Measurements from ENCODE around the gene PUSL1.

PUSL1 gene

DNA sequence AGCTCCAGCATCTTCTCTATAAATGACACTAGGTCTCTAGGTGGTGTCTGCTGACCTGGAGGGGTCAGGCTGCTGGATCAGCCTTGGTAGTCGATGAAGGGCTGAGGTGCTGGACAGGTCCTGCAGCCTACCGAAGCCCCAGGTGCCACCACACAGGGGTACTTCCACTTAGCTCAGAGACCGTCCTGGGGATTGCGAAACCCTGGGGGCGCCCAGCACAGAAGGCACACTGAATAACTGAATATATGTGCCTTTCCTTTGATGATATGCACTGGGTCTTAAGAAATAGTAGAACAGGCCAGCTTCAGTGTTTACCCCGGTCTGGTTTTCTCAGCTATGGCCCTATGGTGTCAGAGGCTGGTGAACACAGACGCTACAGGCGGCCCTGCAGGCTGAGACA is 45.6 kb upstream of the PUSL1 start:
- DNase-seq: no peak
- CTCF ChIA-PET: interaction anchor here (0.7 to 1.2 kb wide), 2 partner anchors 9 to 140 kb away, joined by 3 to 4 read pairs; no protein-coding TSS in a partner anchor
- Histone ChIP-seq H3K36me3 (ENCODE audit: control insufficient read depth in 4 of 4, insufficient read depth in 4 of 4, low read length in 3 of 4) (peaks cover 4 to 77% (median 52%) of the 10 kb centered on the region in 4 experiments), H3K27me3 (replicated peaks in 2 of 5; ENCODE audit: control insufficient read depth in 4 of 5, insufficient read depth in 5 of 5, low read length in 4 of 5) (no peaks in the 10 kb centered on the region), H3K9me3 (ENCODE audit: control extremely low read depth in 1 of 5, control insufficient read depth in 4 of 5, insufficient read depth in 2 of 5, low read depth in 1 of 5, low read length in 4 of 5) (no peaks in the 10 kb centered on the region), H3K4me3 (ENCODE audit: control insufficient read depth in 1 of 7, extremely low read depth in 1 of 7, insufficient read depth in 4 of 7, low read depth in 2 of 7, low read length in 6 of 7) (no peak overlapping the region), H3K4me1 (ENCODE audit: control extremely low read depth in 1 of 4, control insufficient read depth in 4 of 4, insufficient read depth in 4 of 4, low read length in 3 of 4) (peaks cover 0 to 6% (median 4%) of the 10 kb centered on the region in 4 experiments), H3K27ac (ENCODE audit: insufficient read depth in 1 of 2, low read depth in 1 of 2, low read length in 2 of 2, poor library complexity in 1 of 2, severe bottlenecking in 2 of 2) (no peak overlapping the region)
- POLR2A ChIA-PET: no interaction called here
- 97% methylated on average over 8 of the region's 8 CpGs for WGBS (ENCODE audit: insufficient coverage)

DNA sequence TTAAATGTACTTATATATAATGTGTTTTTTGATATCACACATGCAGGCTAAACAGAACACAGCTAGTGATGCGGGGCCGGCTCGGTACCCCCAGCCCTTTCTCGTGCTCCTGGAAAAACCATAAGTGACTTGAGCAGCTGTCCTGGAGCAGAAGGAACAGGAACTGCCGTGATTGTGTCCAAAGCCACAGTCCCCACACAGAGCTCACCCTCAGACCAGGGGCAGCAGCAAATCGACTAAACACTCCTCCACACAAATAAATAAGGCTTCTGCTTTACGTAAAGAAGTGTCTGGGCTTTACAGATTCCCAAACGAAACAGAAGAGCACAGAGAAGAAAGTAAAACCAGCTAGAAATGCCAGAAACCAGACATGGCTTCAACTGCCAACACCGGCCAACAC is 44.4 kb upstream of the PUSL1 start:
- no peak for DNase-seq
- peaks cover 0 to 6% (median 4%) of the 10 kb centered on the region in 4 experiments for H3K4me1 ChIP-seq (ENCODE audit: control extremely low read depth in 1 of 4, control insufficient read depth in 4 of 4, insufficient read depth in 4 of 4, low read length in 3 of 4)
- 93% methylated on average over 9 of the region's 9 CpGs for WGBS (ENCODE audit: insufficient coverage)
- POLR2A ChIA-PET: interaction anchor here (0.9 kb wide), 1 partner anchor 9 kb away, joined by 8 read pairs; the partner anchor contains the start of gene UBE2J2
- no peaks in the 10 kb centered on the region for H3K9me3 ChIP-seq (ENCODE audit: control extremely low read depth in 1 of 5, control insufficient read depth in 4 of 5, insufficient read depth in 2 of 5, low read depth in 1 of 5, low read length in 4 of 5)
- H3K4me3 ChIP-seq (ENCODE audit: control insufficient read depth in 1 of 7, extremely low read depth in 1 of 7, insufficient read depth in 4 of 7, low read depth in 2 of 7, low read length in 6 of 7): no peak overlapping the region
- H3K27ac ChIP-seq (ENCODE audit: insufficient read depth in 1 of 2, low read depth in 1 of 2, low read length in 2 of 2, poor library complexity in 1 of 2, severe bottlenecking in 2 of 2): no peak overlapping the region
- CTCF ChIA-PET: interaction anchor here (0.9 to 2.4 kb wide), 2 partner anchors 28 to 142 kb away, joined by 3 to 7 read pairs; no protein-coding TSS in a partner anchor
- no peaks in the 10 kb centered on the region for H3K27me3 ChIP-seq (replicated peaks in 2 of 5; ENCODE audit: control insufficient read depth in 4 of 5, insufficient read depth in 5 of 5, low read length in 4 of 5)
- H3K36me3 ChIP-seq (ENCODE audit: control insufficient read depth in 4 of 4, insufficient read depth in 4 of 4, low read length in 3 of 4): peaks cover 4 to 81% (median 54%) of the 10 kb centered on the region in 4 experiments

DNA sequence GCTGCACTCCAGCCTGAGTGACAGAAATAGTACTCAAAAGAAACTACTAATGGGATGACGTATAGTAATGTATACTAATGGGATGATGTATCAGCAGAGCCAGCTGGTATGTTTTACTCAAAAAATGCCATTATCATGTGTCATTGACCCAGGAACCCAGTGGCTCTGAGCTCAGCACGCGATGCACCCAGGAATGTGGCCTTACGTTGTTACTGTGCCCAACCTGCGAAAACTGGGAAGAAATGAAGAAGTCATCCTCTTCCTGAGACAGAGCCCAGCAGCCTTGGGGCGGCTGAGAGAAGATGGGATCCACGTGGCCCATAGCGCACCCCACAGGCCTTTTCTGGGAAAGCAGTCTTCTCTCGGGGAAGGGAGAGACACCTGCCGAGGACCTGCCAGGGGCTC is 43.5 kb upstream of the PUSL1 start:
- DNase-seq: peak in 1 of 3 donors; percentile 24
- peaks cover 0 to 6% (median 4%) of the 10 kb centered on the region in 4 experiments for H3K4me1 ChIP-seq (ENCODE audit: control extremely low read depth in 1 of 4, control insufficient read depth in 4 of 4, insufficient read depth in 4 of 4, low read length in 3 of 4)
- no peaks in the 10 kb centered on the region for H3K9me3 ChIP-seq (ENCODE audit: control extremely low read depth in 1 of 5, control insufficient read depth in 4 of 5, insufficient read depth in 2 of 5, low read depth in 1 of 5, low read length in 4 of 5)
- no peak overlapping the region for H3K27ac ChIP-seq (ENCODE audit: insufficient read depth in 1 of 2, low read depth in 1 of 2, low read length in 2 of 2, poor library complexity in 1 of 2, severe bottlenecking in 2 of 2)
- H3K36me3 ChIP-seq (ENCODE audit: control insufficient read depth in 4 of 4, insufficient read depth in 4 of 4, low read length in 3 of 4): peaks cover 4 to 77% (median 49%) of the 10 kb centered on the region in 4 experiments
- H3K4me3 ChIP-seq (ENCODE audit: control insufficient read depth in 1 of 7, extremely low read depth in 1 of 7, insufficient read depth in 4 of 7, low read depth in 2 of 7, low read length in 6 of 7): no peak overlapping the region
- 98% methylated on average over 10 of the region's 10 CpGs for WGBS (ENCODE audit: insufficient coverage)
- CTCF ChIA-PET: interaction anchor here (0.6 to 2.4 kb wide), 3 partner anchors 27 to 148 kb away, joined by 3 to 7 read pairs (median 3); no protein-coding TSS in a partner anchor
- POLR2A ChIA-PET: no interaction called here
- H3K27me3 ChIP-seq (replicated peaks in 2 of 5; ENCODE audit: control insufficient read depth in 4 of 5, insufficient read depth in 5 of 5, low read length in 4 of 5): no peaks in the 10 kb centered on the region

DNA sequence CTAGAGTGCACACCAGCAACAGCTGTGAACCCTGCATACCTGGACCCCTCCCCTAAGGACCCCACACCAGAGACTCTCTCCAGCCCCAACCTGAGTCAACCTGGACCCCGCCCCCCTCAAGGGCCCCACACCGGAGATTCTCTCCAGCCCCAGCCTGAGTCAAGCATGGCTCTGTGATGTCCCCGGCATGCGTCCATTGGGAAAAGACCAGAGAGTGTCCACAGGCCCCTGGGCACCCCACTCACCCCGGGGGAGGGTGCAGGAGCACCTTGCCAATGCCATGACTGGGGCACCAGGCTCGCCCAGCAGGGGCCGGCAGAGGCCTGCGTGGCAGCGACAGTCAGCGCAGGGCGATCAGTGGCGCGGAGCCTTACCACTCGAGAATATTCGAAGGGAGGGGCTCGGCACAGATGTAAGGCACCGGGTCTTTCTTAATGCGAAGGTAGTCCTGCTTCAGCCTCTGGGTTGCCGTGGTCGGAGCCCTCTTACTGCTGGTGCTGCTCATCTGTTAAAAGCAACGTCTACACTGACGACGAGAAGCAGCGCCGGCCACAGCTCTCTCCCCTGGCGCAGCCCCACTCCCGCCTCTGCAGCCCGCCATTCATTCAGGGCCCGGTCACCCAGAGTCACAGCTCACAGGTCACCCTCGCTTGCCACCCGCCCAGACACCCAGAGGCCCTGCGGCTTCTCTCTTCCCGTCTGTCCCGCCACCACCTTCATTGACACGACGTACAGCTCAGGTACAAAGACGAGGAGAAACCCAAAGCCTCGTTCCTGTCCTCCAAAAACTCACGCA is 40.7 kb upstream of the PUSL1 start:
- WGBS (ENCODE audit: insufficient coverage): 97% methylated on average over 37 of the region's 39 CpGs

DNA sequence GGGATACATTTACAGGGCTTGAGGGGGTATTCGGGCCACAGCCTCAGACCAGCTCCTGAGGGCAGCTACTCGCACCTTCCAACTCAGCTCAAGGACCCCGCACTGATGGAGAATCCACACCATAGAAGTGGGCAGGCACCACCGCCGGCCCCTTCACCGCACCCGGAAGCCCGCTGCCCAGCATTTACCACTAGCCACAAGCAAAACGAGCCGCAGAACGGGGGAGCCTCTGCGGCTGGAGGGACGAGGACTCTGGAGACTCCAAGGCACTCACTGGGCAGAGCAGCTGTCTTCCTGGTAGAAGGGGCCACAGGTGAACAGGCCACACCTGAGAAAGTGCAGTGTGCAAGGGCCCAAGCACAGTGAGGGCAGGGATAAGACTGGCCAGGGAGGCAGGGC is 40.1 kb upstream of the PUSL1 start:
- ChIA-PET CTCF (interaction anchor here (1.2 kb wide), 1 partner anchor 147 kb away, joined by 3 read pairs; no protein-coding TSS in a partner anchor), POLR2A (no interaction called here)
- Histone ChIP-seq H3K36me3 (ENCODE audit: control insufficient read depth in 4 of 4, insufficient read depth in 4 of 4, low read length in 3 of 4) (peaks cover 9 to 63% (median 30%) of the 10 kb centered on the region in 4 experiments), H3K4me1 (ENCODE audit: control extremely low read depth in 1 of 4, control insufficient read depth in 4 of 4, insufficient read depth in 4 of 4, low read length in 3 of 4) (peaks cover 4 to 24% (median 17%) of the 10 kb centered on the region in 4 experiments), H3K27me3 (replicated peaks in 2 of 5; ENCODE audit: control insufficient read depth in 4 of 5, insufficient read depth in 5 of 5, low read length in 4 of 5) (no peaks in the 10 kb centered on the region), H3K27ac (ENCODE audit: insufficient read depth in 1 of 2, low read depth in 1 of 2, low read length in 2 of 2, poor library complexity in 1 of 2, severe bottlenecking in 2 of 2) (peak overlapping the region in 1 of 2 experiments; percentile 1), H3K9me3 (ENCODE audit: control extremely low read depth in 1 of 5, control insufficient read depth in 4 of 5, insufficient read depth in 2 of 5, low read depth in 1 of 5, low read length in 4 of 5) (no peaks in the 10 kb centered on the region), H3K4me3 (ENCODE audit: control insufficient read depth in 1 of 7, extremely low read depth in 1 of 7, insufficient read depth in 4 of 7, low read depth in 2 of 7, low read length in 6 of 7) (no peak overlapping the region)
- no peak for DNase-seq
- WGBS (ENCODE audit: insufficient coverage): 97% methylated on average over 13 of the region's 13 CpGs

More for the DNA sequence above, 40.7 kb upstream of the PUSL1 start:
- H3K4me3 ChIP-seq (ENCODE audit: control insufficient read depth in 1 of 7, extremely low read depth in 1 of 7, insufficient read depth in 4 of 7, low read depth in 2 of 7, low read length in 6 of 7): no peak overlapping the region
- H3K27ac ChIP-seq (ENCODE audit: insufficient read depth in 1 of 2, low read depth in 1 of 2, low read length in 2 of 2, poor library complexity in 1 of 2, severe bottlenecking in 2 of 2): no peak overlapping the region
- ChIA-PET CTCF (interaction anchor here (1.2 kb wide), 1 partner anchor 146 kb away, joined by 3 read pairs; no protein-coding TSS in a partner anchor), POLR2A (interaction anchor here (0.6 kb wide), 1 partner anchor 196 kb away, joined by 4 read pairs; no protein-coding TSS in a partner anchor)
- H3K36me3 ChIP-seq (ENCODE audit: control insufficient read depth in 4 of 4, insufficient read depth in 4 of 4, low read length in 3 of 4): peaks cover 9 to 69% (median 34%) of the 10 kb centered on the region in 4 experiments
- H3K9me3 ChIP-seq (ENCODE audit: control extremely low read depth in 1 of 5, control insufficient read depth in 4 of 5, insufficient read depth in 2 of 5, low read depth in 1 of 5, low read length in 4 of 5): no peaks in the 10 kb centered on the region
- H3K27me3 ChIP-seq (replicated peaks in 2 of 5; ENCODE audit: control insufficient read depth in 4 of 5, insufficient read depth in 5 of 5, low read length in 4 of 5): no peaks in the 10 kb centered on the region
- H3K4me1 ChIP-seq (ENCODE audit: control extremely low read depth in 1 of 4, control insufficient read depth in 4 of 4, insufficient read depth in 4 of 4, low read length in 3 of 4): peaks cover 4 to 19% (median 13%) of the 10 kb centered on the region in 4 experiments
- DNase-seq: no peak

DNA sequence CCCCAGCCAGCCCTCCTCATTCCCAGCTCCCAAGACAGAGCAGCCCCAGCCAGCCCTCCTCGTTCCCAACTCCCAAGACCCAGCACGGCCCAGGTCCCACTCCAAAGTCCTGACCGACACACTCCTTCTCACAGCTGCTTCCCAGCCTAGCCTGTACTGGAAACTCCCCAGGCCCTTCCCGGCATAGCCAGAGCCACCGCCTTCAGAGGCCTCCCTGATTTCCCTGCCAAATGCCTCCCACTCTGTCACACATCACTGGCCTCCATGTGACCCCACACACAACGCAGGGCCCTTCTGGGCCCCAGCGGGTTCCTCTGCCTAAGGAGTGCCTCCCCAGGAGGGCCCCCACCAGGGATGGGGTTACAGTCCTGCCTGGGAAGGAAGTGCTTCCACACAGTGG is 37.6 kb upstream of the PUSL1 start:
- H3K4me1 ChIP-seq (ENCODE audit: control extremely low read depth in 1 of 4, control insufficient read depth in 4 of 4, insufficient read depth in 4 of 4, low read length in 3 of 4): peaks cover 4 to 34% (median 26%) of the 10 kb centered on the region in 4 experiments
- ChIA-PET POLR2A (no interaction called here), CTCF (interaction anchor here (1.6 to 2.1 kb wide), 3 partner anchors 8 to 20 kb away, joined by 4 to 10 read pairs (median 7); no protein-coding TSS in a partner anchor)
- H3K9me3 ChIP-seq (ENCODE audit: control extremely low read depth in 1 of 5, control insufficient read depth in 4 of 5, insufficient read depth in 2 of 5, low read depth in 1 of 5, low read length in 4 of 5): no peaks in the 10 kb centered on the region
- H3K36me3 ChIP-seq (ENCODE audit: control insufficient read depth in 4 of 4, insufficient read depth in 4 of 4, low read length in 3 of 4): peaks cover 7 to 44% (median 15%) of the 10 kb centered on the region in 4 experiments
- no peak overlapping the region for H3K4me3 ChIP-seq (ENCODE audit: control insufficient read depth in 1 of 7, extremely low read depth in 1 of 7, insufficient read depth in 4 of 7, low read depth in 2 of 7, low read length in 6 of 7)
- peak overlapping the region; percentile 15 to 33 for H3K27ac ChIP-seq (ENCODE audit: insufficient read depth in 1 of 2, low read depth in 1 of 2, low read length in 2 of 2, poor library complexity in 1 of 2, severe bottlenecking in 2 of 2)
- no peak for DNase-seq
- H3K27me3 ChIP-seq (replicated peaks in 2 of 5; ENCODE audit: control insufficient read depth in 4 of 5, insufficient read depth in 5 of 5, low read length in 4 of 5): no peaks in the 10 kb centered on the region
- WGBS (ENCODE audit: insufficient coverage): 94% methylated on average over 5 of the region's 7 CpGs

Data from common myeloid progenitor, CD34-positive (primary cell).